Measurements from ENCODE around the gene SMCO1. TPM values are rescaled to one million over a fixed set of nuclear protein-coding genes. Genes with fewer than 3 reads are reported as not detected.

SMCO1 gene
- total and polyA plus RNA-seq, 2 donors (not counting 3 experiments of a cell fraction or from before 2014, with no cell fraction given): not detected

DNA sequence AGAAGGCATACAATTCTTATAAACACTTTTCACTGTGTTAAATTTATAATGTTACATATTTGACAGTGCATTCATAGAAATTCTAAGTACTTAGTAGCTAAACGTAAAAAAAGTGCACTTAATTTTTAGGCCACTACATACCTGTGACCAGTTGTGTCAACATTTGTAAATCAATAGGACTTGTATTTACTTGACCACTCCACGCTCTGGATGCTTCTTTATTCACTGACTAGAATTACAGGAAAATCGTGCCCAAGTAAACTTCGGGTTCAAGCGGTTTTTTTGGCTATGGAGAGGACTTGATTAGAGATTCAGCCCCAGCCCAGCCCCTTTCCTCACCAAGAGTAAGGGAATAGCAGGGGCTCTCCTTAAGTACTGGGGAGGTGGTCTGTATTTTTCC lies 31.4 kb upstream of the SMCO1 start:
- no peaks in the 10 kb centered on the region for H3K4me1 ChIP-seq (ENCODE audit: control insufficient read depth, extremely low read depth, insufficient read depth, low read length)
- no peaks in the 10 kb centered on the region for H4K20me1 ChIP-seq (replicated peaks; ENCODE audit: control insufficient read depth, extremely low read depth, insufficient read depth, low read length)
- H3K36me3 ChIP-seq (ENCODE audit: control insufficient read depth in 2 of 2, extremely low read depth in 1 of 2, insufficient read depth in 2 of 2, low read length in 2 of 2): no peaks in the 10 kb centered on the region
- no peak overlapping the region for H3K9ac ChIP-seq (replicated peaks; ENCODE audit: extremely low read depth, insufficient read depth, low read length)
- H3K4me3 ChIP-seq (replicated peaks in 1 of 3; ENCODE audit: insufficient read depth in 1 of 3, low read depth in 1 of 3, low read length in 3 of 3): no peak overlapping the region
- POLR2A ChIA-PET: no interaction called here
- TF ChIP-seq MYC (IDR thresholded peaks at IDR 0.05; ENCODE audit: low read depth, low read length) (no peak), POLR2A (IDR thresholded peaks at IDR 0.05; ENCODE audit: low read depth, low read length) (no peak)
- H2AFZ ChIP-seq (ENCODE audit: low read depth, low read length): no peak overlapping the region
- BruUV-seq (replicated peaks): no TSS peak
- no peak overlapping the region for H3K4me2 ChIP-seq (ENCODE audit: insufficient read depth, low read length)
- DNase-seq (ENCODE audit: low read depth, low spot score) (no peak), FAIRE-seq (no peak)
- H3K9me3 ChIP-seq (replicated peaks; ENCODE audit: control insufficient read depth, insufficient read depth, low read length): peaks cover 2% of the 10 kb centered on the region
- no peak overlapping the region for H3K27ac ChIP-seq (ENCODE audit: insufficient read depth, low read depth, low read length)
- H3K27me3 ChIP-seq (ENCODE audit: control insufficient read depth in 2 of 2, insufficient read depth in 2 of 2, low read length in 2 of 2): peaks cover 2 to 3% of the 10 kb centered on the region in 2 experiments
- H3K79me2 ChIP-seq (ENCODE audit: control insufficient read depth, insufficient read depth, low read length): no peaks in the 10 kb centered on the region
- no peaks in the 10 kb centered on the region for H3K9me1 ChIP-seq (replicated peaks; ENCODE audit: control insufficient read depth, extremely low read depth, insufficient read depth, low read length)
- intact Hi-C loops (cut with micrococcal nuclease) (no loop called here), dilution Hi-C loops (cut with MboI; ENCODE audit: extremely low pct_ligation_motif_present, low sequenced_read_pairs) (no loop called here)
- CTCF ChIA-PET: interaction anchor here (0.6 to 2.8 kb wide), 5 partner anchors 8 to 270 kb away, joined by 3 to 8 read pairs (median 3); partner anchors contain the start of genes FBXO45 and WDR53

DNA sequence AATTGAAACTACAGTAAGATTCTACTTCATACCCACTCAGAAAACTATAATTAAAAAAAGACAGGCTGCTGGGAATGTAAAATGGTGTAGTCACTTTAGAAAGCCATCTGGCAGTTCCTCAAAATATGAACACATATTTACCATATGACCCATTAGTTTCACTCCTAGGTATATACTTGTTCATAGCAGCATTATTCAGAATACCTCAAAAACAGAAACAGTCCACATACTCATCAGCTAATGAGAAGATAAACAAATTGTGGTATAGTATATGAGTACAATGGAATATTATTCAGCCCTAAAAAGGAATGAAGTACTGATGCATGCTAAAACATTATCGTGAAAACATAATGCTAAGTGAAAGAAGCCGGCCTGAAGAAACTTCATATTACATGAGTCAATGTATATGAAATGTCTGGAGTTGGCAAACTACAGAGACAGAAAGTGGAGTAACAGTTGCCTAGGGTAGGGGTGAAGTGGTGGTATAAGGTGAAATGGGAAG lies 29.4 kb upstream of the SMCO1 start:
- no peak overlapping the region for H3K27ac ChIP-seq (ENCODE audit: insufficient read depth, low read depth, low read length)
- H3K36me3 ChIP-seq (ENCODE audit: control insufficient read depth in 2 of 2, extremely low read depth in 1 of 2, insufficient read depth in 2 of 2, low read length in 2 of 2): no peaks in the 10 kb centered on the region
- peaks cover 2% of the 10 kb centered on the region for H3K9me3 ChIP-seq (replicated peaks; ENCODE audit: control insufficient read depth, insufficient read depth, low read length)
- H3K4me2 ChIP-seq (ENCODE audit: insufficient read depth, low read length): no peak overlapping the region
- CTCF ChIA-PET: interaction anchor here (1.2 kb wide), 1 partner anchor 16 kb away, joined by 5 read pairs; no protein-coding TSS in a partner anchor
- POLR2A ChIA-PET: no interaction called here
- no peaks in the 10 kb centered on the region for H3K79me2 ChIP-seq (ENCODE audit: control insufficient read depth, insufficient read depth, low read length)
- TF ChIP-seq MYC (IDR thresholded peaks at IDR 0.05; ENCODE audit: low read depth, low read length): no peak
- no peak for TF ChIP-seq POLR2A (IDR thresholded peaks at IDR 0.05; ENCODE audit: low read depth, low read length)
- no peak for TF ChIP-seq POLR2AphosphoS5 (IDR thresholded peaks at IDR 0.05; ENCODE audit: insufficient read depth, low read depth, low read length)
- no peak overlapping the region for H3K4me3 ChIP-seq (replicated peaks in 1 of 3; ENCODE audit: insufficient read depth in 1 of 3, low read depth in 1 of 3, low read length in 3 of 3)
- no peaks in the 10 kb centered on the region for H3K4me1 ChIP-seq (ENCODE audit: control insufficient read depth, extremely low read depth, insufficient read depth, low read length)
- H4K20me1 ChIP-seq (replicated peaks; ENCODE audit: control insufficient read depth, extremely low read depth, insufficient read depth, low read length): no peaks in the 10 kb centered on the region
- no peak for DNase-seq (ENCODE audit: low read depth, low spot score)
- dilution Hi-C loops (cut with MboI; ENCODE audit: extremely low pct_ligation_motif_present, low sequenced_read_pairs) (no loop called here), intact Hi-C loops (cut with micrococcal nuclease) (no loop called here)
- FAIRE-seq: no peak
- peaks cover 2 to 3% of the 10 kb centered on the region in 2 experiments for H3K27me3 ChIP-seq (ENCODE audit: control insufficient read depth in 2 of 2, insufficient read depth in 2 of 2, low read length in 2 of 2)
- H3K9ac ChIP-seq (replicated peaks; ENCODE audit: extremely low read depth, insufficient read depth, low read length): no peak overlapping the region
- H2AFZ ChIP-seq (ENCODE audit: low read depth, low read length): no peak overlapping the region
- H3K9me1 ChIP-seq (replicated peaks; ENCODE audit: control insufficient read depth, extremely low read depth, insufficient read depth, low read length): no peaks in the 10 kb centered on the region
- no TSS peak for BruUV-seq (replicated peaks)

Measured in endothelial cell of umbilical vein (primary cell).